ENCODE results near the gene BBS2. TPM values are rescaled to one million over a fixed set of nuclear protein-coding genes. Genes with fewer than 3 reads are reported as not detected.

The BBS2 gene
- total RNA-seq (2014; rRNA removed; shearing (Covaris generic)): 29.0 and 31.5 TPM in 2 replicates

GRCh38 chr16:56519459-56520250, at the start of gene BBS2:
Gene BBS2 (minus strand): TSS chr16:56520024. CDS start chr16:56519862, 162 bp downstream.

DNA sequence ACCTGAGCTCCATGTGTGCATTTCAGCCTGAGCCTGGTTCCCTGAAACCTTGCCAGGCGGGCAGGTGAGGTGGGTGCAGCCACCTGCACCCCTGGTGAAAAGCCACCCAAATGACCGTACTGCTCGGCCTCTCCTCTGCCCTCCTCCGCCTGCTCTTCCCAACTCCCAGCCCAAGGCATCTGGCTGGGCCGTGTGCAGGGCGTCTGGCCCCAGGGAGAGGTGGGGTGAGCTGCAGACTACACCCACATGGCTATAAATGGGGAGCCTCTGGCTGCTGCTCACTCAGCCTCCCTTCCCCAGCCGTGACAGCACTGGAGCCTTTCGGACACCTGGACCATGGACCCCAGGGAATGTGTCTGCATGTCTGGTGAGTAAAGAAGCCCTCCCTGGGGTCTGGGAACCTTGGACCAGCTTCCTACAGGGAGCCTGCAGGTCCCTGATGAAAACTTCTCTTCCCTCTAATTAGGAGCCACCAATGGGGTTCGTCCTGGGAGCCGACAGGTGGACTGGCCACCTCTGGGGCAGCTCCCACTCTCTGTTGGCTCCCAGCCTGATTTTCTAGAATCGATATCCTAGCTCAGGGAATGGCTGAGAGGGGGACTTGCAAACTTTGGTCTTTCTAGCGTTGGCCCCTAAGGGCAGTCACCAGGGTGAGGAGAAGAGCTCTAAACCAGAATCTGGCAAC, 45.1 kb upstream of the BBS2 start, which contains the start of gene MT4:
Gene MT4 (plus strand): TSS at position 281 of the 685 bp plus-strand sequence. CDS start 56 bp downstream, at position 337.

DNA sequence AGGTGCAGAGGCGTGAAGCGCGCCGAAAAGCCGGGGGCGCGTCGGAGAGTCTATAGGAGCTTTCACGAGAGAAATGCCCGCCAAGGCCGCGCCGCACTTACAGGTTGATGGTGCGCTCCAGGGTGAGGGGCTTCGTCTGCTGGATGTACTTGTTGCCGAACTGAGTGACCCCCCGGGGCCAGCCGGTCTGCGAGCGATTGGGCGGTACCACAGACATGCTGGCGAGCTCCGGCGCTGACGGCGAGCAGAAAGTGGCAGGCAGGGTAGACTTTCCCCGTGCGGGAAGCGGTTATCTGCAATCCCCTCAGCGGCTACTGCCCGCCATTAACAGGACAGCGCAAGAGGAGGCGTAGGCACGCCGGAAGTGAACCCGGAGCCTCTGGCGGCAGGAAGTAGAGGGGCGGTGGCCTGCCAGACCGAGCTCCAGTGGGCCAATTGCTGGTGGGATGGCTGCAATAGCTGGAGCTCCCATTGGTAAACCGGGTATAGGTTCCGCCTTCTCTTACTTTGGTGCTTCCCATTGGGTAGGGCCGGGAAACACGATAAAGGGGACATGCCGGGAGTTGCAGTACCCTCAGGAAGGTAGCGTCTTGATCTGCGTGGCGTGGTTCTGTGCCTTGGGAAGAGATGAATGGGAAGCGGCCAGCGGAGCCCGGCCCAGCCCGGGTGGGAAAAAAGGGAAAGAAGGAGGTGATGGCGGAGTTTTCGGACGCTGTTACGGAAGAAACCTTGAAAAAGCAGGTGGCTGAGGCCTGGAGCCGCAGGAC, 68.7 kb downstream of the BBS2 start, which contains the start of the genes NUDT21 and OGFOD1:
Gene NUDT21 (minus strand): TSS at position 347 of the 767 bp plus-strand sequence. CDS start 130 bp downstream, at position 217.
Gene OGFOD1 (plus strand): TSS at position 569 of the 767 bp plus-strand sequence. CDS start 59 bp downstream, at position 628.

Other genes starting within 250 kb of the BBS2 start
- 113 and 124 TPM in 2 replicates for gene AMFR, start 94.5 kb downstream of the BBS2 start, total RNA-seq (2014; rRNA removed; shearing (Covaris generic))
- gene NUDT21, start 68.7 kb downstream of the BBS2 start, total RNA-seq (2014; rRNA removed; shearing (Covaris generic)): 150 and 229 TPM in 2 replicates
- 142 TPM in 2 replicates for gene OGFOD1, start 68.5 kb downstream of the BBS2 start, total RNA-seq (2014; rRNA removed; shearing (Covaris generic))
- not detected in 2 replicates for gene MT4, start 45.0 kb upstream of the BBS2 start, total RNA-seq (2014; rRNA removed; shearing (Covaris generic))
- gene MT3, start 69.5 kb upstream of the BBS2 start, total RNA-seq (2014; rRNA removed; shearing (Covaris generic)): not detected in 2 replicates
- 462 and 566 TPM in 2 replicates for gene MT2A, start 88.6 kb upstream of the BBS2 start, total RNA-seq (2014; rRNA removed; shearing (Covaris generic))
- gene MT1E, start 105.8 kb upstream of the BBS2 start, total RNA-seq (2014; rRNA removed; shearing (Covaris generic)): not detected in 2 replicates
- not detected in 2 replicates for gene MT1M, start 112.6 kb upstream of the BBS2 start, total RNA-seq (2014; rRNA removed; shearing (Covaris generic))
- not detected in 2 replicates for gene MT1A, start 118.6 kb upstream of the BBS2 start, total RNA-seq (2014; rRNA removed; shearing (Covaris generic))
- not detected in 2 replicates for gene MT1B, start 131.9 kb upstream of the BBS2 start, total RNA-seq (2014; rRNA removed; shearing (Covaris generic))
- gene MT1F, start 137.9 kb upstream of the BBS2 start, total RNA-seq (2014; rRNA removed; shearing (Covaris generic)): not detected in 2 replicates
- gene MT1G, start 148.0 kb upstream of the BBS2 start, total RNA-seq (2014; rRNA removed; shearing (Covaris generic)): not detected in 2 replicates
- gene MT1H, start 149.8 kb upstream of the BBS2 start, total RNA-seq (2014; rRNA removed; shearing (Covaris generic)): not detected in 2 replicates
- gene MT1X, start 162.4 kb upstream of the BBS2 start, total RNA-seq (2014; rRNA removed; shearing (Covaris generic)): 26.5 and 39.2 TPM in 2 replicates
- gene NUP93, start 210.1 kb upstream of the BBS2 start, total RNA-seq (2014; rRNA removed; shearing (Covaris generic)): 78.4 and 89.5 TPM in 2 replicates